PC-3 (cell line): ENCODE measurements around the gene MPPED1. TPM values are rescaled to one million over a fixed set of nuclear protein-coding genes. Genes with fewer than 3 reads are reported as not detected.

ENCODE experiments used
- ATAC-seq: fragments of 200-7000 bp; cut with Tn5 transposase; 2 replicates; pipeline ENCODE4 v1.9.1; 2020; ENCODE audit warnings: mild to moderate bottlenecking, moderate library complexity
- BruUV-seq: library from RNA; stranded (reverse); fragments of 400-500 nt; replicated peaks from 2 replicates; lab custom pipeline; 2021; lab: Mats Ljungman, UMichigan
- CTCF ChIA-PET: fragments of 300-600 bp; sonication (Branson Sonifier 250); formaldehyde crosslinking; loops from one replicate; lab custom pipeline; 2022; ENCODE audit warnings: antibody characterized with exemption; lab: Charles Lee
- POLR2A ChIA-PET: fragments of 300-600 bp; sonication (Branson Sonifier 250); formaldehyde crosslinking; loops from one replicate; lab custom pipeline; 2022; ENCODE audit warnings: antibody characterized with exemption; ENCODE audit not compliant: unreplicated experiment; lab: Charles Lee
- DNase-seq: peaks from one replicate; pipeline ENCODE4 v3.0.0-alpha.2; 2015
- H2AFZ ChIP-seq: fragments of 300-600 bp; sonication (generic); 2 replicates; pipeline ENCODE4 v1.6.0; 2016; ENCODE audit warnings: antibody characterized with exemption, low read length
- H3F3A ChIP-seq: fragments of 300-600 bp; sonication (generic); one replicate; pipeline ENCODE4 v1.6.0; 2017; ENCODE audit warnings: antibody characterized with exemption, low read length, control low read depth, mild to moderate bottlenecking; ENCODE audit not compliant: unreplicated experiment
- H3K27ac ChIP-seq: fragments of 300-600 bp; sonication (generic); 2 replicates; pipeline ENCODE4 v1.5.1; 2016; ENCODE audit warnings: mild to moderate bottlenecking, low read length
- H3K27me3 ChIP-seq: fragments of 300-600 bp; sonication (generic); 2 replicates; pipeline ENCODE4 v1.6.1; 2016; ENCODE audit warnings: low read length, mixed read lengths
- H3K36me3 ChIP-seq: fragments of 300-600 bp; sonication (generic); 2 replicates; pipeline ENCODE4 v1.6.1; 2016; ENCODE audit warnings: low read depth, mixed run types, low read length, mixed read lengths
- H3K4me1 ChIP-seq: fragments of 300-600 bp; sonication (generic); 2 replicates; pipeline ENCODE4 v1.5.1; 2016; ENCODE audit warnings: low read length; ENCODE audit not compliant: insufficient read depth
- H3K4me2 ChIP-seq: fragments of 300-600 bp; sonication (generic); 2 replicates; pipeline ENCODE4 v1.6.0; 2016; ENCODE audit warnings: low read length
- H3K4me3 ChIP-seq: fragments of 300-600 bp; sonication (generic); 2 replicates; pipeline ENCODE4 v1.5.1; 2016; ENCODE audit warnings: mild to moderate bottlenecking, low read length, mixed read lengths
- H3K79me2 ChIP-seq: fragments of 300-600 bp; sonication (generic); 2 replicates; pipeline ENCODE4 v1.6.1; 2017; ENCODE audit warnings: low read length, mixed read lengths
- H3K9ac ChIP-seq: fragments of 300-600 bp; sonication (generic); 2 replicates; pipeline ENCODE4 v1.6.0; 2016; ENCODE audit warnings: mild to moderate bottlenecking, low read length
- H3K9me2 ChIP-seq: fragments of 300-600 bp; sonication (generic); replicated peaks from 2 replicates; pipeline ENCODE4 v1.6.1; 2016; ENCODE audit warnings: mixed run types, low read length, mixed read lengths
- H3K9me3 ChIP-seq: fragments of 300-600 bp; sonication (generic); 2 replicates; pipeline ENCODE4 v1.6.1; 2016; ENCODE audit warnings: low read length, mixed read lengths
- H4K20me1 ChIP-seq: fragments of 300-600 bp; sonication (generic); 2 replicates; pipeline ENCODE4 v1.6.1; 2016; ENCODE audit warnings: low read length, mixed read lengths
- CTCF ChIP-seq: fragments of 300-600 bp; sonication (generic); conservative IDR thresholded peaks from 2 replicates; pipeline ENCODE4 v1.5.1; 2017; ENCODE audit warnings: antibody characterized with exemption, low read depth, mild to moderate bottlenecking, low read length
- EZH2 ChIP-seq: fragments of 300-600 bp; sonication (generic); IDR thresholded peaks from one replicate; pipeline ENCODE4 v1.6.1; 2017; ENCODE audit warnings: antibody characterized with exemption, mild to moderate bottlenecking, low read length; ENCODE audit not compliant: unreplicated experiment
- EZH2phosphoT487 ChIP-seq: fragments of 300-600 bp; sonication (generic); IDR thresholded peaks from 2 replicates; pipeline ENCODE4 v1.6.1; 2018; ENCODE audit warnings: mild to moderate bottlenecking, antibody characterized with exemption, low read length, borderline replicate concordance
- intact Hi-C: fragments of 100-400 bp; cut with micrococcal nuclease; formaldehyde crosslinking; loops from 2 replicates; pipeline ENCODE4 v1.9.0; 2023
- total RNA-seq: library from RNA; depleted of rRNA; stranded (reverse); fragments of >200 nt; gene quantifications from 2 replicates; pipeline ENCODE4 v1.2.3, GENCODE V29; 2014

The MPPED1 gene
- total RNA-seq, 1 experiment from 2014 or later = not detected

GRCh38 chr22:43389227-43389836, 22.5 kb upstream of the MPPED1 start:
- H4K20me1 ChIP-seq = no peaks in the 10 kb centered on the region
- H3K27me3 ChIP-seq = no peaks in the 10 kb centered on the region
- intact Hi-C loops = loop anchor here (5.0 kb wide), 1 partner anchor 438 kb away; no protein-coding TSS in a partner anchor
- H3K4me1 ChIP-seq = no peaks in the 10 kb centered on the region
- ATAC-seq = no peak
- H3K9ac ChIP-seq = no peak overlapping the region
- TF ChIP-seq CTCF (no peak), EZH2 (no peak), EZH2phosphoT487 (no peak)
- no peaks in the 10 kb centered on the region for H3F3A ChIP-seq
- H3K27ac ChIP-seq = no peak overlapping the region
- no peaks in the 10 kb centered on the region for H3K36me3 ChIP-seq
- BruUV-seq = no TSS peak
- H3K4me3 ChIP-seq = no peak overlapping the region
- no peaks in the 10 kb centered on the region for H3K9me3 ChIP-seq
- H3K79me2 ChIP-seq = no peaks in the 10 kb centered on the region
- ChIA-PET CTCF (no interaction called here), POLR2A (no interaction called here)
- no peak overlapping the region for H2AFZ ChIP-seq
- H3K4me2 ChIP-seq = no peak overlapping the region
- H3K9me2 ChIP-seq = no peaks in the 10 kb centered on the region
- DNase-seq = no peak

DNA sequence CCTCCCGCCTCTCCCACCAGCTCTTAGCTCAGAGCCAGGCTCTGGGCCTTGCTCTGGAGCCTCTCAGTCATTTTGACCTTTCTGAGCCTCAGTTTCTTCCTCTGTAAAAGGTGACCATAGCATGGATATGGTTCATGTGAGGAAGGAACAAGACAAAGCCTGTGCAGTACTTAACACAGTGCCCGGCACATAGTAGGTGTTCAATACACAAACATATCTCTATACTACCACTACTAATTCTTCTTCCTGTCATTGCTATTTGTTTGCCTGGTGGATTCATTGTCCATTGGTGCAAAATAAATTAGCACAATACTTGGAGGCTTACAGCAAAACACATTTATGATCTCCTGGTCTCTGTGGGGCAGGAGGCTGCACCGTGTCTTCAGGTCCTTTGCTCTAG, 21.6 kb upstream of the MPPED1 start:
- H3K27me3 ChIP-seq = no peaks in the 10 kb centered on the region
- no peak for DNase-seq
- no peak overlapping the region for H2AFZ ChIP-seq
- POLR2A ChIA-PET = no interaction called here
- no peaks in the 10 kb centered on the region for H3K9me2 ChIP-seq
- ATAC-seq = no peak
- TF ChIP-seq EZH2phosphoT487 = no peak
- no peak for TF ChIP-seq CTCF
- no peak for TF ChIP-seq EZH2
- H4K20me1 ChIP-seq = no peaks in the 10 kb centered on the region
- H3K4me1 ChIP-seq = no peaks in the 10 kb centered on the region
- CTCF ChIA-PET = no interaction called here
- intact Hi-C loops = no loop called here
- no peak overlapping the region for H3K4me2 ChIP-seq
- H3K4me3 ChIP-seq = no peak overlapping the region
- no peaks in the 10 kb centered on the region for H3K79me2 ChIP-seq
- no peaks in the 10 kb centered on the region for H3K9me3 ChIP-seq
- no peaks in the 10 kb centered on the region for H3F3A ChIP-seq
- no peak overlapping the region for H3K9ac ChIP-seq
- no peaks in the 10 kb centered on the region for H3K36me3 ChIP-seq
- BruUV-seq = no TSS peak
- H3K27ac ChIP-seq = no peak overlapping the region

DNA sequence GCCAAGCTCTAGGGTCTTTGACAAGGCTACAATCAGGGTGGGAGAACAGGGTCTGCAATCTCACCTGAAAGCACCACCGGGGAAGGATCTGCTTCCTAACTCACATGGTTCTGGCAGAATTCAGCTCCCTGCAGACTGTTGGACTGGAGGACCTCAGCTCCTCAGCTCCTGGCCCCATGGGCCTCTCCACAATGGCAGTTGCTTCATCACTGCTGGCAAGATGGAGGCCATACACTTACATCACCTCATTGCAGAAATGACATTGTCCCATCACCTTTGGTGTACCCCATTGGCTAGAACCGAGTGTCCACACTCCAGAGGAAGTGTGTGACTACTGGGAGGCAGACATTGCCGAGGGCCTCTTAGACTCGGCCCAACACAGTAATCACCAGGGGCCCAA, 20.9 kb upstream of the MPPED1 start:
- no peaks in the 10 kb centered on the region for H3K79me2 ChIP-seq
- no TSS peak for BruUV-seq
- DNase-seq = no peak
- no peak overlapping the region for H3K27ac ChIP-seq
- no peaks in the 10 kb centered on the region for H3K4me1 ChIP-seq
- POLR2A ChIA-PET = no interaction called here
- H3K27me3 ChIP-seq = no peaks in the 10 kb centered on the region
- no peaks in the 10 kb centered on the region for H3K36me3 ChIP-seq
- H3F3A ChIP-seq = no peaks in the 10 kb centered on the region
- no peaks in the 10 kb centered on the region for H4K20me1 ChIP-seq
- CTCF ChIA-PET = no interaction called here
- no peak overlapping the region for H3K4me3 ChIP-seq
- no peaks in the 10 kb centered on the region for H3K9me2 ChIP-seq
- no peak for TF ChIP-seq EZH2phosphoT487
- no peaks in the 10 kb centered on the region for H3K9me3 ChIP-seq
- no peak overlapping the region for H3K4me2 ChIP-seq
- no peak for ATAC-seq
- H2AFZ ChIP-seq = no peak overlapping the region
- H3K9ac ChIP-seq = no peak overlapping the region
- intact Hi-C loops = no loop called here
